NCI-H82 (cell line): ENCODE results near the gene CSNK1G2.
A peak's percentile ranks its signal among the peaks of the same experiment; 100 is the strongest.

Experiments used
- DNase-seq: peaks from one replicate; lab custom pipeline; 2025; lab: John Stamatoyannopoulos, UW

Gene CSNK1G2

DNA sequence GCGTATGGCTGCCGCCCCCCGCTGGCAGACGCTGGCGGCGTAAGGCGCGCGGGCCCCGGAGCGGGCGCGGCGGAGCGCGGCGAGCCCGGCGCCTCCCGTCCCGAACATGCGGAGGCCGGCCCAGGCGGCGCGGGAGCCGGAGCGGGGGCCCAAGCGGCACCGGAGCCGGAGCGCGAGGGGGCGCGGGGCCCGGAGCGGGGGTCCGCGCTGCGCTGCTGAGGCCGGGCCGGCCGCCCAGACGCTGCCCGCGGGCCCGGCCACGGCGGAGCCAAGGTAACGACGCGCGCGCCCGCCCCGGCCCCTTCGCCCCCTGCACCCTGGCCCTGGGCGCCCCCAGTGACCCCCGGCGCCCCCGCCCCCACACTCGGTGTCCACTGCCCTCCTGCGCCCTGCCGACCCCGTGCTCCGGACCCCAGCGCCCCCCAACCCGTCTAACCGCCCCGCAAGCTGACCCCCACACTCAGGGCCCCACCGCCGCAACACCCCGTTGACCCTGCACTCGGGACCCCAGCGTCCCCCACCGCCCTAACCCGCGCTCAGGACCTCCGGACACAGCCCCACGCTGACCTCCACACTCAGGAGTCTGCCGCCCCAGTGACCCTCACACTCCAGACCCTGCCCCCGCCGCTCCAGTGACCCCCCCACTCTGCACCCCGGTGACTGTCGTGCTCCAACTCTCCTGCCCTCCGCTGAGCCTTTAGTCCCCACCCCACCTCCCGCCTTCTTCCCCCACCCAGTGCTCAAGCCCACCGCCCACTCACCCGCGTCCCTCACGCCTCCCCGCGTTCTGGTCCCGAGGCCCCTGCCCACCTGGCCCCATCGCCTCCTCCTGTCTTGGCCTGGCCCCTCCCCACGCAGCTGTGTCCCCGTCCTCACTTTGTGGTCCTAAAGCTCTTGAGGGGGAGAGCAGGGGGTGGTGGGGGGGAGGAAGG lies at the start of gene CSNK1G2:
CSNK1G2 (plus strand) TSS at position 27 of the 932 bp plus-strand sequence. CDS start 28,601 bp downstream, outside the sequence.
- no peak for DNase-seq

DNA sequence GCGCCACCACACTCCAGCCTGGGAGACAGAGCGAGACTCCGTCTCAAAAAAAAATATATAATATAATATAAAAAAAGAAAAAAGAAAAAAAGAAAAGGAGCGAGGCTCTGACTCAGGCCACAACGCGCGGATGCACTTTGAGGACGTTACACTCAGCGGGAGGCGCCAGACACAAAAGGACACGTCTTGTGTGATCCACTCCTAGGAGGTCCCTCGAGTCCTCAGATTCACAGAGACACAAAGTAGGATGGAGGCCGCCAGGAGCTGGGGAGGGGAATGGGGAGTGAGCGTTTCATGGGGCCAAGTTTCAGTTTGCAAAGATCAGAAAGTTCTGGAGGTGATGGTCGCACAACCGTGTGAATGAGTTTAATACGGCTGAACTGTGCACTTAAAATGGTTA lies 47.2 kb upstream of the CSNK1G2 start:
- no peak for DNase-seq

DNA sequence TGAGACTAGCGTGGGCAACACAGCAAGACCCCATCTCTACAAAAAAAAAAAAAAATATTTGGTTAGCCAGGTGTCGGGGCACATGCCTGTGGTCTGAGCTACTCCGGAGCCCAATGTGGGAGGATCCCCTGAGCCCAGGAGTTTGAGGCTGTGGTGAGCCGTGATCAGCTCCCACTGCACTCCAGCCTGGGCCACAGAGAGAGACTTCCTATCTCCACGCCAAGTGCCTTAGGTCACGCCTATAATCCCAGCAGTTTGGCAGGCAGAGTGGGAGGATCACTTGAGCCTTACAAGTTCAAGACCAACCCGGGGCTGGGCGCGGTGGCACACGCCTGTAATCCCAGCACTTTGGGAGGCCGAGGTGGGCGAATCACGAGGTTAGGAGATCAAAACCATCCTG lies 44.5 kb upstream of the CSNK1G2 start:
- no peak for DNase-seq

DNA sequence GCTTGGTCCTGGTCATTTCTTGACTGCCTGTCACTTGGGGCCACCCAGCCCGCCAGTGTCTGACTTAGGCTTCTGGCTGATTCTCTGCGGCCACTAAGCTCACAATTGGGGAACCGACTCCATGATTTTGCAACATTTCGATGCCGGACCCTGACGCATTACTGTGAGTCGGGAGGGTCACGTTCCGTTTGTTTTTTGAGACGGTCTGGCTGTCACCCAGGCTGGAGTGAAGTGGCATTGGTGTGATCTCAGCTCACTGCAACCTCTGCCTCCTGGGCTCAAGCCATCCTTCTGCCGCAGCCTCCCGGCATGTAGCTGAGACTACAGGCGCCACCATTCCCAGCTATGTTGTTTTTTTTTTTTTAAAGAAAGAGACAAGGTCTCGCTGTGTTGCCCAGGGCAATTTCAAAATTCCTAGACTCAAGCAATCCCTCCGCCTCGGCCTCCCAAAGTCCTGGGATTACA lies 39.0 kb upstream of the CSNK1G2 start:
- DNase-seq = no peak

DNA sequence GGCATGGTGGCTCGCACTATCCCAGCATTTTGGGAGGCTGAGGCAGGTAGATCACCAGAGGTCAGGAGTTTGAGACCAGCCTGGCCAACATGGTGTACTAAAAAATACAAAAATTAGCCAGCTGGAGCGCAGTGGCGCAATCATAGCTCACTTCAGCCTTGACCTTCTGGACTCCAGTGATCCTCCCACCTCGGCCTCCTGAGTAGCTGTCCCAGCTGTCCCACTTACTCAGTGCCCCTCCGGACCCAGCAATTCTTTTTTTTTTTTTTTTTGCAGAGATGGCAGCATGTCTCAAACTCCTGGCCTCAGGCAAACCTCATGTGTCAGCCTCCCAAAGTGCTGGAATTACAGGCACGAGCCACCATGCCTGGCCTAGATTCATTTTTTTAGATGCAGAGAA lies 38.0 kb upstream of the CSNK1G2 start:
- DNase-seq = no peak

DNA sequence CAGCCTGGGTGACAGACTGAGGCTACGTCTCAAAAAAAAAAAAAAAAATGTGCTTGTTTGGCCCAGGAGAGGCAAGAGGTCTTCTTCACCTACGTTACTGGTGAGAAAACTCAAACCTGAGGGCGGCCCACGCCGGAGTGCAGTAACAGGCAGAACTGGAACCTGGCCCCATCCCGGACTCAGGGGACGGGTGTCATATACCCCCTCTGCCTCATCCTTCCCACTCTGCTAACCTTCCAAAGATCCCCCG lies 36.2 kb upstream of the CSNK1G2 start:
- no peak for DNase-seq

DNA sequence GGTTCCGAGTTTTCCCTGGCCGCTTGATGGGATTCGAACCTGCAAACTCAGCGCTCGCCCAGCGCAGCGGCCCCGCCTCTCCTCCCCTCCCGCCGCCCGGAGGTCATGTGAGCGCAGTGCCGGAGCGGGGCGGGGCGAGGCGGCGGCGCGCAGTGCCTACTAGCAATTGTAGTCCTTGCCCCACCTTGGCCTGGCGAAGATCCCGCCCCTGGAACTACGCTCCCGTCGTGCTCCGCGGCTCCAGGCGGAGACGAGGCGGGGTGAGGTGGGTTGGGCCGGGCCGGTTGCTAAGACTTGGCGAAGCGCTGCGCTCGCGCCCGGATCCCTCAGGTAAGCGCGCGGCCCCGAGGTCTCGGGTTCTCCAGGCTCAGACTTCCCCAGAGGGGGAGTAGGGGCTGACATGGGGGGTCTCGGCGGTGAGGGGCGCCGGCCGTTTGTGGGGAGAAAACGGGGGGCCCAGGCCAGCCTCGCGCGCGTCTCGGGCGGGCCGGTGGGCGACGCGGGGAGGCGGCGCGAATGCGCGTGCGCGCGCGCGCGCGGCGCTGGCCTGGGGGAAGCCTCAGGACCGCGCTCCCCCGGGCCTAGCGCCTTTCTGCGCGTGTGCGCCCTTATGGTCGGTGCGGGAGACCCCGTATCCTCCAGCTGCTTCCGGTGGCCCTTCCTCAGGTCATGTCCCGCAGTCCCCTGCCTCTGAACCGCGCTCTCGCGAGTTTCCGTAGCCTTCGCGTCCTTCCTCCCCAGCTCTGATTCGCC lies 35.7 kb upstream of the CSNK1G2 start, which contains the start of the genes ADAT3 and SCAMP4:
ADAT3 (plus strand) TSS at position 290 of the 753 bp plus-strand sequence. CDS start 6,649 bp downstream, outside the sequence.
SCAMP4 (plus strand) TSS at position 290 of the 753 bp plus-strand sequence. CDS start 9,621 bp downstream, outside the sequence.
- peak; percentile 98 for DNase-seq

DNA sequence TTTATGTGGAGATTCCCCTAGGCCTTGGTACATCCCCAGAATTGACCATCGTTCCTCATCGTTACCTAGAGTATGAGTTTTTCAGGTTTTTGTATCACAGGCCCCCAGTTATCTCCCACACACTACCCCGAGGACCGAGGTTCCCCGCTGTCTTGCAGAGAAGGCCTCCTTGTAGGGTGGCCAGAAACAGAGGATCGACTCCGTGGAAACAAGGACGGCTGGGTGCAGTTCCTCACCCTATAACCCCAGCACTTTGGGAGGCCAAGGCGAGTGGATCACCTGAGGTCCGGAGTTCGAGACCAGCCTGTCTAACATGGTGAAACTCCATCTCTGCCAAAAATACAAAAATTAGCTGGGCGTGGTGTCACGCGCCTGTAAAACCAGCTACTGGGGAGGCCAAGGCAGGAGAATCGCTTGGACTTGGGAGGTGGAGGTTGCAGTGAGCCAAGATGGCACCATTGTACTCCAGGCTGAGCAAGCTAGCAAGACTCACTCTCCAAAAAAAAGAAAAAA lies 35.1 kb upstream of the CSNK1G2 start:
- DNase-seq = no peak

DNA sequence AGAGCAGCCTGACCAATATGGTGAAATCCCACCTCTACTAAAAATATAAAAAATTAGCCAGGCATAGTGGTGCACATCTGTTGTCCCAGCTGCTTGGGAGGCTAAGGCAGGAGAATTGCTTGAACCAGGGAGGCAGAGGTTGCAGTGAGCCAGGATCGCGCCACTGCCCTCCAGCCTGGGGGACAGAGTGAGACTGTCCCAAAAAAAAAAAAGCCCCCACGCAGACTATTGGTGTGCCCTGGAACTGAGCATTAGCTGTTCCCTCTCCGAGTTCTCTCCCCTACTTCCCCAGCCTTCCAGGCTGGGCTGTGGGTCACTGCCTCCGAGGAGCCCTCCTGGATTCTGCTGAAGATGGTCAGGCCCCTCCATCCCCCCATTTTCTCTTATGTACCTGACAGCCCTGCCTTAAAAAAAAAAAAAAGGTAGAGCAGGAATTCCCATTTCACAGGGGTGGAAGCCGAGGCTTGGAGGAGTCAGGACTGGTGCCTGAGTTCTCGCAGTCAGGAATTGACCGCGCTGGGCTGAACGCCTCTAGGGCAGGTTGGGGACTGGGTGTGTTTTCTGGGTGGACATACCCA lies 33.9 kb upstream of the CSNK1G2 start:
- no peak for DNase-seq

DNA sequence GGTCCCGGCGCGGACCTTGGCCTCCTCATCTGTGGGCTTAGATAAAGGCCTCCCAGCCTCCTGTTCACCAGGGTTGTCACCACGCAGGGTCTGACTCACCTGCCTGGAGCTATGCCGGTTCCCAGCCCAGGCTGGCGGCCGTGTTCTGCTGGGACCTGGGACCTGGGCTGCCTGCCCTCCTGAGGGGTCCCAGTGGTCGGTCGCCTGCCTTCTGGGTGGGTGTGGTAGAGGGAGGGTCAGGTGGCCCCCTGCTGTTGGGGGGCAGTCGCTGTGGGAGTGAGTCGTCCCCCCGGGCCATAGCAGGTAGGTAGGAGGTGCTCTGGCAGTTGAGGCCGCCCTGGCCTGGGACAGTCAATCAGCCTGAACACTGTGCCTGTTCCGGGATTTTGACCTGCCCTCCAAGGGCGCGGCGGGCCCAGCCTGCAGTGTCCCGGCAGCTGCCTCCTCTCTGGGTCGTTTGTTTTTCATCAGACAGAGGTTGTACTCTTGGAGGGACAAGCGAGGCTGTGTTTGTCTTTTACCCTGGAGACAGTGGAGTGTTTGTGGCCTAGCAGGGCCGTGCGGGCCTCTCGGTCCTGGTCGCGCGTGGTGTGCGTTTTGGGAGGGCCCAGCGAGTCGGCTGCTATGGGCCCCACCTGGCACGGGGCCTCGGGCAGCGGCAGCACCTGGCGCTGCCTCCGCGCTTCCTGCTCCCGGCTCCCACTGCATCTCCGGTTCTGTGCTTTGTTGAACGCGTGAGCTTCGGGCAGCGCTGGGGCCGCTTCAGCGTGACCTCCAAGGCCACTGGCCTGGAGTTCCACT lies 33.2 kb upstream of the CSNK1G2 start:
- DNase-seq = no peak

DNA sequence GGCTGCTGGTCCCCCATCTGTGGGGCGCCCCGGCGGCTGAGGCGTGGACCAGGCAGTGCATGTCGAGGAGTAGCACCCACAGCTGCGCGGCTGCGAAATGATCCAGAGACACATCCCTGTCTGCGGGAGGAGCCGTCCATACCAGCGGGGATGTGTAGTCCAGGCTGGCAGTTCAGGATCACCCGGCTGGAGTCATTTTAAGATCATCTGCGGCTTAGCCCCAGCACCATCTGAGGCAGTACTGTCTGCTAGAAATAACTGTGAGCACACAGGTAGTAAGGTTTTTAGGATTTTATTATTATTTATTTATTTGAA lies 32.7 kb upstream of the CSNK1G2 start:
- DNase-seq = no peak

DNA sequence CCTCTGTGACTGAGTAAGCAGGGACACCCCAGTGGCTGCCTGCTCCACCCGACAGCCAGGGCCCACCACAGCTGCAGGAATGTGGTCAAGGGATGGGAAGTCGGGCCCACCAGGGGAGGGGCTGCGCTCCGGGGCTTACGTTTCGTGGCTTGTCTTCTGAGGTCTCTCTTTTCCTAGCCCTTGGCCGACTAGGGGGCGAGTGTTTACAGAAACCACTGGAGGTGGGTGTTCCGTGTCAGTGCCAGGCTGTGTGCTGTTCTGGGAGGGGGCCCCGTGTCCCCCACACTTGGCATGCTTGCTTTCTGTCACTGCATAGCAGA lies 31.3 kb upstream of the CSNK1G2 start:
- DNase-seq = no peak

DNA sequence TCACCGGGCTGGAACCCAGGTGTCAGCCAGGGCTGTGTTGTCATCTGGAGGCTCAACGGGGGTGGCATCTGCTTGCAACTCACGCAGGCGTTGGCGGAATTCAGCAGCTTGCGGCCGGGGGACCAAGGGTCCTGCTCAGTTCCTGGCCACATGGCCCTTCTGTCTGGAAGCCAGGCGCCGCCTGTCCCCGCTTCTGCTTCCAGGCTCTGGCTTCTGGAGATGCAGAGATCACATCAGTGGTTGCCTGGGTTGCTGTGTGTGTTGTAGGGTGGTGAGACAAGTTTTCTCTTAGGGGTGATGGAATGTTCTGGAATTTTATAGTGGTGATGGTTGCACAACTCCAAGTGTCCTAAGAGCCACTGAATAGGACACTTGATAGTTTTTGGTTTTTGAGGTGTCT lies 30.8 kb upstream of the CSNK1G2 start:
- DNase-seq = no peak

DNA sequence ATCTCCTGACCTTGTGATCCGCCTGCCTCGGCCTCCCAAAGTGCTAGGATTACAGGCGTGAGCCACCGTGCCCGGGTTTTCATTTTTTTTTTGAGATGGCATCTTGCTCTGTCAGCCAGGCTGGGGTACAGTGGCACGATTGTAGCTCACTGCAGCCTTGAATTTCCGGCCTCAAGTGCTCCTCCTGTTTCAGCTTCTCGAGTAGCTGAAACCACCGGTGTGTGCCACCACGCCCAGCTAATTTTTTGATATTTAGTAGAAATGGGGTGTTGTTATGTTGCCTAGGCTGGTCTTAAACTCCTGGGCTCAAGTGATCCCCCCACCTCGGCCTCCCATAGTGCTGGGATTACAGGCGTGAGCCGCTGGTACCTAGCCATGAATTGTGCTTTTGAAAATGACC lies 29.9 kb upstream of the CSNK1G2 start:
- no peak for DNase-seq

DNA sequence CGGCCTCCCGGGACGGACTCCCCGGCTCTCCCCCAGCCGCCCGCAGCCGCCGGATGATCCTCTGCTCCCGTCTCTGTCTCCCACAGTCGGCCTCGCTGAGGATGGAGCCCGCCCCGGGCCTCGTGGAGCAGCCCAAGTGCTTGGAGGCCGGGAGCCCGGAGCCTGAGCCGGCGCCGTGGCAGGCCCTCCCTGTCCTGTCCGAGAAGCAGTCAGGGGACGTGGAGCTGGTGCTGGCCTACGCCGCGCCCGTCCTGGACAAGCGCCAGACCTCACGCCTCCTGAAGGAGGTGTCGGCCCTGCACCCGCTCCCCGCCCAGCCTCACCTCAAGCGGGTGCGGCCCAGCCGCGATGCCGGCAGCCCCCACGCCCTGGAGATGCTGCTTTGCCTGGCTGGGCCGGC lies 29.0 kb upstream of the CSNK1G2 start:
- no peak for DNase-seq

DNA sequence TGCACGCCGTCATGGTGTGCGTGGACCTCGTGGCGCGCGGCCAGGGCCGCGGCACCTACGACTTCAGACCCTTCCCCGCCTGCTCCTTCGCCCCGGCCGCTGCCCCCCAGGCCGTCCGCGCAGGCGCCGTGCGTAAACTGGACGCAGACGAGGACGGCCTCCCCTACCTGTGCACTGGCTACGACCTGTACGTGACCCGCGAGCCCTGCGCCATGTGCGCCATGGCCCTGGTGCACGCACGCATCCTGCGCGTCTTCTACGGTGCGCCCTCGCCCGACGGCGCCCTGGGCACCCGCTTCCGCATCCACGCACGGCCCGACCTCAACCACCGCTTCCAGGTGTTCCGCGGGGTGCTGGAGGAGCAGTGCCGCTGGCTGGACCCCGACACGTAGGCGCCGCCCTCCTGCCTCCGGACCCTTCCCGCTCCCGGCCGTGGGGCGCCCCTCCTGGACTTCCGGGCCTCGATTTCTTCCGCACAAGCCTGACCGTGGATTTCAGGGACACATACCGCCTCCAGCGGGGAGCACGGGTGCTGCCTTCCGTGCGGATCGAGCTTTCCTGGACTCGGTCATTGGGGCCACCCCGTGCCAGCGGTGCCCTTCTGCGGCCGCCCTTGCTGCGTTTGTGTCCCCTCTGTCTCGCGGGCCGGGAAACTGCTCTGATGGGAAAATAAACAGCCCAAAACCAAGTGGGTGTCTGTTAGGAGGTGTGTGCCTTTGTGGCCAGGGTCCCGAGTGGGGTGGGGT lies 28.0 kb upstream of the CSNK1G2 start:
- no peak for DNase-seq

DNA sequence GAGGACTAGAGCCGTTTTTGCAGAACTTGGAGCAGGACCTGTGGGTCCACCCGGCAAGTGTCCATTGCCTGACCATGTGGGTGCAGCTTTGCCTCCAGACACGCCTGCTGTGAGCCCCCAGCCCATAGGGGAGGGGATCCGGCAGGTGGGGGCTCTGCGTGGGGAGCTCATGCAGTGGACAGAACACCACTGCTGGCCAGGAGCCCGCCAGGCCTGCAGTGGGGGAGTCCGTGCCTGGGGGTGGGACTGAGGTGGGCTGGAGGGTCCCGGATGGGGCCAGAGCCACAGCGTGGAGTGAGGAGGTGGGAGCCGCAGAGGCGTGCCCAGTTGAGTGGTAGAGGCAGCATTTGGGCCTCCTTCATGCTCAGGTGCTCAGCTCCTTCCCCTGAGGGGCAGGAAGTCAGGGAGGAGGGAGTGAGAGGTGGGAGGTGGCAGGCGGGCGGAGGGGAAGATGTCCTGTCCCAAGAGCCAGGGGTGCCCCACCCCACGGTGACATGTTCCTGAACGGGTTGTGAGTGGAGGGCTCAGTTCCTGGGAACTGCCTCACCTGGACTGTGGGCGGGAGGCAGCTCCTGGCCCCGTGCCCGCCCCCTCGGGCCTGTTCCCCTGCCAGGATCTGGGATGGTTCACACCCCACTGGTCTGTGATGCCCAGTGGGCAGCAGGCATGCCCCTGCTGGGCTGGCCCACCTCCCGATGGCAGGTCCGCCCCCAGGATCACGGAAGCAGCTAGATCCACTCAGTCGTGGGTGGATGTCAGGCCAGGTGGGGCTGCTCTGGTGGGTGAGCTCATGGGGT lies 27.0 kb upstream of the CSNK1G2 start:
- no peak for DNase-seq

DNA sequence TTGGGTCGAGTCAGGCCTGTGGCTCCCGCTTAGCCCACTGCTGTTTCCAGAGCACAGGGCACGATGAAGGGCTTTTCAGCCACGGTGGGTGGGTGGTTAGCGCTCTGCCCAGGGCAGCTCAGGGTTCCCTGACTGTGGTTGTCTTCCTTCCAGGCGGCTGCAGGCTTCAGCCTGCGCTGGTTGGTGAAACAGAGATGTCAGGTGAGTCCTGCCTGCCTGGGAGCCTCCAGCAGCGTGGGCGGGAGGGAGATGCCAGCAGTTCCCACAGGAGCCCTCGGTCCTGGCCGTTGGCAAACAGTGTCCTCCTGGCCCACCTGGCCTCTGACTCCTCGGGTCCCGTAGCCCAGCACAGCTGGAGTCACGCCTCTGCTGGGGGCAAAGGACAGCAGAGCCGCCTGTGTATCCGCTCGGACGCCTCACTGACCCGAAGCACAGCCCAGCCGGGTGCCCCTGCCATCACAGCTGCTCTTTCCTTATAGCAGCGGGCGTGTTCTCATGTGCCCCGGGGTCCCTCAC lies 26.1 kb upstream of the CSNK1G2 start:
- no peak for DNase-seq

DNA sequence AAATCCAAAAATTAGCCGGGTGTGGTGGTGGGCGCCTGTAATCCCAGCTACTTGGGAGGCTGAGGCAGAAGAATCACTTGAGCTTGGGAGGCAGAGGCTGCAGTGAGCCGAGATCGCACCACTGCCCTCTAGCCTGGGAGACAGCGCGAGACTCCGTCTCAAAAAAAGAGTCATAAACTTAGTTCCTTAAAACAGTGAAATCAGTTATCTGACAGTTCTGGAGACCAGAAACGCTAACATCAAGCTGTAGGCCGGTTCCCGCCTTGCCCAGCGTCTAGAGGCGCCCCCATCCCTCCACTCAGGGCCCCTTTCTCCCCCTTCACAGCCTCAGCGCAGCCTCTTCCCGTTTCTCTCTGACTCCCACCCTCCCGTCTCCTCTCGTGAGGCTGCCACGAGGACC lies 23.8 kb upstream of the CSNK1G2 start:
- DNase-seq = no peak

DNA sequence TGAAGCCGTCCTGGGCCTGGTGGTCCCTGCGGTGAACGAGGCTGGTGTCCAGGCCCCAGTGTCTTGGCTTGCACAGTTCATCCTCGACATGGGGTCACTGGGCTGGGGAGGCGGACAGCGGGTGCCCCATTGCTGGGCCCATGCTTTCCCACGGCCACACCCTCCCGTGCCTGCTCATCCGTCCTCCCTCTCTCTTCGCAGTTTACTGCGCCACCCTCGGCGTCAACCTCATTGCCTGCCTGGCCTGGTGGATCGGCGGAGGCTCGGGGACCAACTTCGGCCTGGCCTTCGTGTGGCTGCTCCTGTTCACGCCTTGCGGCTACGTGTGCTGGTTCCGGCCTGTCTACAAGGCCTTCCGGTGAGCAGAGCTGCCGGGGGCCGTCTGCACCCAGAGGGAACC lies 23.0 kb upstream of the CSNK1G2 start:
- DNase-seq = no peak
